SK-N-SH (cell line): Measurements from ENCODE around the gene MUC7. TPM values are rescaled to one million over a fixed set of nuclear protein-coding genes. Genes with fewer than 3 reads are reported as not detected.

ENCODE experiments used
- CTCF ChIA-PET: fragments of 300-600, 350-600 bp; formaldehyde crosslinking; extraction: SDS; loops from one replicate; lab custom pipeline; 2021; lab: Yijun Ruan, JAX
- POLR2A ChIA-PET: fragments of 350-600 bp; sonication (Branson Sonifier 250); formaldehyde crosslinking; extraction: SDS; loops from one replicate; lab custom pipeline; 2020; ENCODE audit warnings: antibody characterized with exemption, inconsistent platforms; lab: Yijun Ruan, JAX
- DNase-seq: peaks from one replicate; pipeline ENCODE4 v3.0.0; 2012
- H2AFZ ChIP-seq: fragments of 200-600 bp; sonication (generic); 2 replicates; pipeline ENCODE4 v1.8.1; 2016; ENCODE audit warnings: antibody characterized with exemption, mild to moderate bottlenecking, low read depth
- H3F3A ChIP-seq: fragments of 200-600 bp; sonication (generic); replicated peaks from 2 replicates; pipeline ENCODE3; 2016; ENCODE audit warnings: antibody characterized with exemption, mild to moderate bottlenecking; ENCODE audit not compliant: insufficient read depth
- H3K27ac ChIP-seq, 2 experiments: fragments of 200-500 bp in 1 of 2; fragments of 200-600 bp in 1 of 2; sonication (Bioruptor generic) in 1 of 2; sonication (generic), shearing (Covaris generic) in 1 of 2; 2 replicates each; pipeline versions ENCODE4 v1.5.1 to v1.6.1; 2014 to 2016; ENCODE audit warnings: low read depth in 2 of 2, inconsistent platforms in 1 of 2, low read length in 1 of 2, mild to moderate bottlenecking in 1 of 2, mixed read lengths in 1 of 2
- H3K27me3 ChIP-seq: fragments of 200-600 bp; sonication (generic), shearing (Covaris generic); 2 replicates; pipeline ENCODE4 v1.6.1; 2016; ENCODE audit warnings: mixed run types; ENCODE audit not compliant: insufficient read depth
- H3K36me3 ChIP-seq, 2 experiments: fragments of 200-500 bp in 1 of 2; fragments of 200-600 bp in 1 of 2; sonication (Bioruptor generic) in 1 of 2; sonication (generic) in 1 of 2; replicated peaks in 1 of 2; 2 replicates each; pipeline versions ENCODE3 to v1.5.1; 2014 to 2016; ENCODE audit warnings: low read length in 1 of 2, mild to moderate bottlenecking in 1 of 2; ENCODE audit not compliant: insufficient read depth in 2 of 2, control insufficient read depth in 1 of 2
- H3K4me1 ChIP-seq, 2 experiments: fragments of 200-500 bp in 1 of 2; fragments of 200-600 bp in 1 of 2; sonication (Bioruptor generic) in 1 of 2; sonication (generic), shearing (Covaris generic) in 1 of 2; 2 replicates each; pipeline versions ENCODE4 v1.5.1 to v1.6.1; 2014 to 2016; ENCODE audit warnings: low read depth in 1 of 2, low read length in 1 of 2, mixed run types in 1 of 2; ENCODE audit not compliant: insufficient read depth in 2 of 2, control insufficient read depth in 1 of 2
- H3K4me2 ChIP-seq: fragments of 200-600 bp; sonication (generic), shearing (Covaris generic); 2 replicates; pipeline ENCODE4 v1.6.1; 2017; ENCODE audit warnings: mixed run types
- H3K4me3 ChIP-seq, 2 experiments: fragments of 200-500 bp in 1 of 2; fragments of 200-600 bp in 1 of 2; sonication (Bioruptor generic) in 1 of 2; sonication (generic), shearing (Covaris generic) in 1 of 2; 2 replicates each; pipeline versions ENCODE4 v1.5.1 to v1.8.1; 2014 to 2016; ENCODE audit warnings: low read depth in 2 of 2, inconsistent platforms in 1 of 2, low read length in 1 of 2, mild to moderate bottlenecking in 1 of 2, mixed read lengths in 1 of 2, moderate library complexity in 1 of 2
- H3K79me2 ChIP-seq: fragments of 200-600 bp; sonication (generic); 2 replicates; pipeline ENCODE4 v1.8.1; 2017; ENCODE audit warnings: mild to moderate bottlenecking; ENCODE audit not compliant: insufficient read depth
- H3K9ac ChIP-seq: fragments of 200-600 bp; sonication (generic); 2 replicates; pipeline ENCODE4 v1.6.1; 2017; ENCODE audit warnings: mixed run types
- H3K9me2 ChIP-seq: fragments of 200-600 bp; sonication (generic); 2 replicates; pipeline ENCODE4 v1.6.1; 2017; ENCODE audit warnings: mixed run types
- H3K9me3 ChIP-seq: fragments of 200-600 bp; sonication (generic); 2 replicates; pipeline ENCODE4 v1.6.1; 2017; ENCODE audit warnings: mixed run types, mild to moderate bottlenecking, moderate library complexity
- H4K20me1 ChIP-seq: fragments of 200-600 bp; sonication (generic); 2 replicates; pipeline ENCODE4 v1.6.1; 2017; ENCODE audit warnings: mild to moderate bottlenecking, mixed run types; ENCODE audit not compliant: insufficient read depth
- CHD2 ChIP-seq: fragments of 150-350 bp; IDR thresholded peaks from 2 replicates; pipeline ENCODE4 v1.6.1; 2018; ENCODE audit warnings: low read length; ENCODE audit not compliant: partially characterized antibody
- CTCF ChIP-seq: fragments of 200-600 bp; sonication (generic); IDR thresholded peaks from 2 replicates; pipeline ENCODE4 v1.6.1; 2017; ENCODE audit warnings: antibody characterized with exemption, mild to moderate bottlenecking, moderate library complexity
- ELF1 ChIP-seq: IDR thresholded peaks from 2 replicates; pipeline ENCODE4 v1.4.0; 2012
- FOXM1 ChIP-seq: IDR thresholded peaks from 2 replicates; pipeline ENCODE4 v1.4.0; 2012; ENCODE audit warnings: low read depth, mild to moderate bottlenecking
- GABPA ChIP-seq: IDR thresholded peaks from 2 replicates; pipeline ENCODE4 v1.4.0; 2012; ENCODE audit warnings: low read depth, mild to moderate bottlenecking
- GATA2 ChIP-seq: sonication (generic); formaldehyde crosslinking; IDR thresholded peaks from 2 replicates; pipeline ENCODE4 v1.5.0; 2020; ENCODE audit warnings: mild to moderate bottlenecking, missing genetic modification reagents
- JUND ChIP-seq: IDR thresholded peaks from 2 replicates; pipeline ENCODE4 v1.4.0; 2012
- MAX ChIP-seq: IDR thresholded peaks from 2 replicates; pipeline ENCODE4 v1.4.0; 2012; ENCODE audit warnings: low read depth
- NRF1 ChIP-seq: IDR thresholded peaks from 2 replicates; pipeline ENCODE4 v1.6.1; 2012; ENCODE audit warnings: low read depth, mild to moderate bottlenecking, low read length
- RFX5 ChIP-seq: IDR thresholded peaks from 2 replicates; pipeline ENCODE4 v1.6.1; 2012; ENCODE audit warnings: mild to moderate bottlenecking, improper control_type of control experiment, low read length
- TEAD4 ChIP-seq: IDR thresholded peaks from 2 replicates; pipeline ENCODE4 v1.4.0; 2012; ENCODE audit warnings: mild to moderate bottlenecking, borderline replicate concordance; ENCODE audit not compliant: insufficient read depth
- WGBS: methylation state at CpG from one replicate; pipeline ENCODE4 v1.1.6; 2017; ENCODE audit warnings: low lambda C conversion rate; 5-methylcytosine and 5-hydroxymethylcytosine counted together
- polyA plus RNA-seq, 3 experiments: library from polyadenylated mRNA; depleted of rRNA; stranded (reverse); fragments of >200 nt; gene quantifications; 2 replicates each; pipeline ENCODE4 v1.2.3, GENCODE V29; 2012
- TF ChIP-seq, protein P1 (sequence below): IDR thresholded peaks from 2 replicates; pipeline ENCODE4 v1.4.0; 2012; ENCODE audit warnings: low read depth, borderline replicate concordance
- TF ChIP-seq, protein P2 (sequence below): fragments of 150-350 bp; IDR thresholded peaks from 2 replicates; pipeline ENCODE4 v1.6.1; 2016; ENCODE audit warnings: mild to moderate bottlenecking, low read depth, low read length

The MUC7 gene
- polyA plus RNA-seq, 1 of the 3 experiments (the other 2 are of a cell fraction): not detected

DNA sequence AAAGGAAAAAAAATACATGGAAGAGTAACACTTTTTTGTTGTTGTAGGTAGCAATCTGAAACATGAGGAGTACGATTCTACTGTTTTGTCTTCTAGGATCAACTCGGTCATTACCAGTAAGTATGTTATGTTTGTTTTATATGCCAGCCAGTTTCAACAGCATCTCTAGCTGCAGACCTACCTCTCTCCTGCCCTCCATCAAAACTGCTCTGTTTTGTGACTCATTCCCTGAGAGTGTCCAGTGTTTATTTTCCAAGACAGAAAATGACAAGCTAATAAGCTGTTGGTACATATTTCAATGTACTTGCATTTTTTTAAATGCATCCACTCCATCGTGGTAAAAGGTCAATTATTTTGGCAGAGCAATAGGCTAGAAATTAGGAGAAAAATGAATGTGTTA, 46.7 kb downstream of the MUC7 start (continued):
- TF ChIP-seq, protein P1, sequence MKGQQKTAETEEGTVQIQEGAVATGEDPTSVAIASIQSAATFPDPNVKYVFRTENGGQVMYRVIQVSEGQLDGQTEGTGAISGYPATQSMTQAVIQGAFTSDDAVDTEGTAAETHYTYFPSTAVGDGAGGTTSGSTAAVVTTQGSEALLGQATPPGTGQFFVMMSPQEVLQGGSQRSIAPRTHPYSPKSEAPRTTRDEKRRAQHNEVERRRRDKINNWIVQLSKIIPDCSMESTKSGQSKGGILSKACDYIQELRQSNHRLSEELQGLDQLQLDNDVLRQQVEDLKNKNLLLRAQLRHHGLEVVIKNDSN: no peak
- no peak for TF ChIP-seq CHD2
- no peak for TF ChIP-seq NRF1
- TF ChIP-seq, protein P2, sequence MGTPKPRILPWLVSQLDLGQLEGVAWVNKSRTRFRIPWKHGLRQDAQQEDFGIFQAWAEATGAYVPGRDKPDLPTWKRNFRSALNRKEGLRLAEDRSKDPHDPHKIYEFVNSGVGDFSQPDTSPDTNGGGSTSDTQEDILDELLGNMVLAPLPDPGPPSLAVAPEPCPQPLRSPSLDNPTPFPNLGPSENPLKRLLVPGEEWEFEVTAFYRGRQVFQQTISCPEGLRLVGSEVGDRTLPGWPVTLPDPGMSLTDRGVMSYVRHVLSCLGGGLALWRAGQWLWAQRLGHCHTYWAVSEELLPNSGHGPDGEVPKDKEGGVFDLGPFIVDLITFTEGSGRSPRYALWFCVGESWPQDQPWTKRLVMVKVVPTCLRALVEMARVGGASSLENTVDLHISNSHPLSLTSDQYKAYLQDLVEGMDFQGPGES: no peak
- TF ChIP-seq GABPA: no peak
- TF ChIP-seq RFX5: no peak
- TF ChIP-seq TEAD4: no peak
- TF ChIP-seq ELF1: no peak
- TF ChIP-seq GATA2: no peak
- no peak for TF ChIP-seq MAX
- TF ChIP-seq JUND: no peak

- no peak overlapping the region for H3K27ac ChIP-seq
These were observed 50.6 kb downstream of the MUC7 start for GRCh38 chr4:70522626-70523025.

More at GRCh38 chr4:70522626-70523025, 50.6 kb downstream of the MUC7 start:
- Histone ChIP-seq H3K79me2 (no peaks in the 10 kb centered on the region), H3K9me3 (no peaks in the 10 kb centered on the region), H4K20me1 (no peaks in the 10 kb centered on the region), H3K4me3 (no peak overlapping the region), H3K4me1 (no peaks in the 10 kb centered on the region), H3K9me2 (no peaks in the 10 kb centered on the region), H3K4me2 (no peak overlapping the region), H3K9ac (no peak overlapping the region), H3K27me3 (no peaks in the 10 kb centered on the region; the same call in 1 of the 2 replicates), H3F3A (no peaks in the 10 kb centered on the region), H2AFZ (no peak overlapping the region), H3K36me3 (no peaks in the 10 kb centered on the region)
- DNase-seq: no peak
- POLR2A ChIA-PET: no interaction called here
- TF ChIP-seq CTCF: no peak
- TF ChIP-seq FOXM1: no peak
- 41% methylated on average over 7 of the region's 7 CpGs for WGBS
- CTCF ChIA-PET: interaction anchor here (1.1 to 1.5 kb wide), 2 partner anchors 16 to 38 kb away, joined by 3 to 5 read pairs; no protein-coding TSS in a partner anchor
